A673 (cell line): ENCODE data around the gene CPZ. TPM values are rescaled to one million over a fixed set of nuclear protein-coding genes. Genes with fewer than 3 reads are reported as not detected.
"Not testable (repeated sequence)": the region's sequence is repeated elsewhere in the genome, so short reads cannot be mapped to it uniquely, and the experiment has no call there.

Experiments used
- BruUV-seq: library from RNA; stranded (reverse); fragments of 400-500 nt; replicated peaks from 2 replicates; lab custom pipeline; 2021; lab: Mats Ljungman, UMichigan
- CTCF ChIA-PET: fragments of 300-600 bp; sonication (Branson Sonifier 250); formaldehyde crosslinking; loops from one replicate; lab custom pipeline; 2022; ENCODE audit warnings: antibody characterized with exemption; lab: Charles Lee
- POLR2A ChIA-PET: fragments of 300-600 bp; sonication (Branson Sonifier 250); formaldehyde crosslinking; loops from one replicate; lab custom pipeline; 2022; ENCODE audit warnings: antibody characterized with exemption; ENCODE audit not compliant: low non-redundant PET; lab: Charles Lee
- DNase-seq: peaks from one replicate; pipeline ENCODE4 v3.0.0-alpha.2; 2015; ENCODE audit warnings: low spot score
- H3K27ac ChIP-seq: fragments of 200-600 bp; sonication (generic); 2 replicates; pipeline ENCODE4 v1.5.1; 2016; ENCODE audit warnings: mixed run types, low read depth, mild to moderate bottlenecking, mixed read lengths, antibody characterized with exemption, low read length; ENCODE audit not compliant: poor library complexity, severe bottlenecking
- H3K27me3 ChIP-seq: fragments of 200-600 bp; sonication (generic); replicated peaks from 2 replicates; pipeline ENCODE4 v1.6.1; 2017; ENCODE audit warnings: mixed run types, low read depth, mild to moderate bottlenecking, mixed read lengths, antibody characterized with exemption, low read length; ENCODE audit not compliant: insufficient read depth, poor library complexity
- H3K36me3 ChIP-seq: fragments of 200-600 bp; sonication (generic); 2 replicates; pipeline ENCODE4 v1.6.1; 2016; ENCODE audit warnings: mixed run types, mild to moderate bottlenecking, mixed read lengths, antibody characterized with exemption, low read length; ENCODE audit not compliant: insufficient read depth, poor library complexity, severe bottlenecking
- H3K4me1 ChIP-seq: fragments of 200-600 bp; sonication (generic); 2 replicates; pipeline ENCODE4 v1.6.1; 2017; ENCODE audit warnings: mixed run types, mild to moderate bottlenecking, mixed read lengths, antibody characterized with exemption, low read length; ENCODE audit not compliant: insufficient read depth, poor library complexity, severe bottlenecking
- H3K4me3 ChIP-seq: fragments of 200-600 bp; sonication (generic); 2 replicates; pipeline ENCODE4 v1.5.1; 2016; ENCODE audit warnings: low read depth, mixed run types, mild to moderate bottlenecking, mixed read lengths, low read length; ENCODE audit not compliant: poor library complexity, severe bottlenecking
- H3K9me3 ChIP-seq: fragments of 200-600 bp; sonication (generic); 2 replicates; pipeline ENCODE4 v1.6.1; 2016; ENCODE audit warnings: mixed run types, low read depth, mild to moderate bottlenecking, mixed read lengths, antibody characterized with exemption, low read length; ENCODE audit not compliant: poor library complexity, severe bottlenecking
- EZH2 ChIP-seq: fragments of 200-600 bp; sonication (generic); IDR thresholded peaks from 2 replicates; pipeline ENCODE4 v1.6.1; 2017; ENCODE audit warnings: borderline replicate concordance, low read depth, mild to moderate bottlenecking, mixed read lengths, antibody characterized with exemption, low read length; ENCODE audit not compliant: poor library complexity, severe bottlenecking
- intact Hi-C: fragments of 100-400 bp; cut with micrococcal nuclease; formaldehyde crosslinking; loops from one replicate; pipeline ENCODE4 v1.10.0; 2022; ENCODE audit not compliant: unreplicated experiment
- total RNA-seq: library from RNA; stranded (reverse); gene quantifications from 2 replicates; pipeline ENCODE4 v1.2.3, GENCODE V29; 2021
- TF ChIP-seq, protein P1 (sequence below): fragments of 300-800, 200-600 bp; sonication (generic); conservative IDR thresholded peaks from 2 replicates; pipeline ENCODE4 v1.5.1; 2017; ENCODE audit warnings: low read depth, mild to moderate bottlenecking, antibody characterized with exemption, low read length, moderate library complexity, mixed read lengths

Gene CPZ
- total RNA-seq, 1 experiment from 2014 or later: 0.34 TPM

DNA sequence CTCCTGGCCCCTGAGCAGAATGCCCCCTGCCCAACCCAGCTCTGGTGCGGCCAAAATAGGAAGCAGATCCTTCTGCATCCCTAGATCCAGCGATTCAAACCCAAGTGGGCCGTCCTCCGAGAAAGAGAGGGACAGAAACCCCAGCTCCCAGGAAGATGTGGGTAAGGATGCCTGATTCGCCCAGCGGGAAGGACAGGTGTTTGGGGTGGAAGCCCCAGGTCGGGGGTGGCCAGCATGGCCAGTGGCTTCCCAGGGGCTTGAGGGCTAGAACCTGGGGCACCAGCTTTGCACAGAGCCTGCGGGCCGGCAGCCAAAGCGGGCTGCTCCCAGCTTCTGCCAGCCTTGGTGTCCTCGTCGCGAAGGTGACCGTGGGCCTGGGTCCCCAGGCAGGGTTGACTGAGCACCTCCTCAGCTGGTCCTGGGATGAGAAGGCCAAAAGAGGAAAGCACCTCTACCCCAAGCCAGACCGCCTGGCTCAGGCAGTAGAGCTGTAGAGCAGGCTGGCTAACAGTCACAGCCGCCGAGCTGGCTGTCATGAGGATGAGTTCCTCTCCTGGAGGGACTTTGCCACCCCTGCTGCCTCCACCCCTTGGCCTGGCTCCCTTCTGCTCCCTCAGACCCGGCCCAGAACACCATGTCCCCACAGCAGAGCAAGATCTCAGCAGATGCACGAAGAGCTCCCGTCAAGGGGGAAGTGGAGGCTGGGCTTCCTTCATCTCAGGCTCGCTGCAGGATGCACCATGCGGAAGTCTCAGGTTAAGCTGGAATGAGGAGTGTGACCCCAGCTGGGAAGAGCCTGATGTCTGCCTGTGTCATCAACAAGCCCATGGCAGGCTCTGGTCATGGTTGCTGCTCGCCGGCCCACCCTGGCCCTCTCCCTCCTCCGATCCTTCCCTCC is 59.9 kb downstream of the CPZ start:
- Histone ChIP-seq H3K36me3 (no peaks in the 10 kb centered on the region), H3K27me3 (peaks cover 67% of the 10 kb centered on the region), H3K27ac (no peak overlapping the region), H3K9me3 (no peaks in the 10 kb centered on the region), H3K4me3 (no peak overlapping the region), H3K4me1 (no peaks in the 10 kb centered on the region)
- CTCF ChIA-PET: no interaction called here
- intact Hi-C loops: no loop called here
- no peak for DNase-seq
- no TSS peak for BruUV-seq
- TF ChIP-seq EZH2: no peak
- TF ChIP-seq, protein P1, sequence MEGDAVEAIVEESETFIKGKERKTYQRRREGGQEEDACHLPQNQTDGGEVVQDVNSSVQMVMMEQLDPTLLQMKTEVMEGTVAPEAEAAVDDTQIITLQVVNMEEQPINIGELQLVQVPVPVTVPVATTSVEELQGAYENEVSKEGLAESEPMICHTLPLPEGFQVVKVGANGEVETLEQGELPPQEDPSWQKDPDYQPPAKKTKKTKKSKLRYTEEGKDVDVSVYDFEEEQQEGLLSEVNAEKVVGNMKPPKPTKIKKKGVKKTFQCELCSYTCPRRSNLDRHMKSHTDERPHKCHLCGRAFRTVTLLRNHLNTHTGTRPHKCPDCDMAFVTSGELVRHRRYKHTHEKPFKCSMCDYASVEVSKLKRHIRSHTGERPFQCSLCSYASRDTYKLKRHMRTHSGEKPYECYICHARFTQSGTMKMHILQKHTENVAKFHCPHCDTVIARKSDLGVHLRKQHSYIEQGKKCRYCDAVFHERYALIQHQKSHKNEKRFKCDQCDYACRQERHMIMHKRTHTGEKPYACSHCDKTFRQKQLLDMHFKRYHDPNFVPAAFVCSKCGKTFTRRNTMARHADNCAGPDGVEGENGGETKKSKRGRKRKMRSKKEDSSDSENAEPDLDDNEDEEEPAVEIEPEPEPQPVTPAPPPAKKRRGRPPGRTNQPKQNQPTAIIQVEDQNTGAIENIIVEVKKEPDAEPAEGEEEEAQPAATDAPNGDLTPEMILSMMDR: no peak
- POLR2A ChIA-PET: no interaction called here

DNA sequence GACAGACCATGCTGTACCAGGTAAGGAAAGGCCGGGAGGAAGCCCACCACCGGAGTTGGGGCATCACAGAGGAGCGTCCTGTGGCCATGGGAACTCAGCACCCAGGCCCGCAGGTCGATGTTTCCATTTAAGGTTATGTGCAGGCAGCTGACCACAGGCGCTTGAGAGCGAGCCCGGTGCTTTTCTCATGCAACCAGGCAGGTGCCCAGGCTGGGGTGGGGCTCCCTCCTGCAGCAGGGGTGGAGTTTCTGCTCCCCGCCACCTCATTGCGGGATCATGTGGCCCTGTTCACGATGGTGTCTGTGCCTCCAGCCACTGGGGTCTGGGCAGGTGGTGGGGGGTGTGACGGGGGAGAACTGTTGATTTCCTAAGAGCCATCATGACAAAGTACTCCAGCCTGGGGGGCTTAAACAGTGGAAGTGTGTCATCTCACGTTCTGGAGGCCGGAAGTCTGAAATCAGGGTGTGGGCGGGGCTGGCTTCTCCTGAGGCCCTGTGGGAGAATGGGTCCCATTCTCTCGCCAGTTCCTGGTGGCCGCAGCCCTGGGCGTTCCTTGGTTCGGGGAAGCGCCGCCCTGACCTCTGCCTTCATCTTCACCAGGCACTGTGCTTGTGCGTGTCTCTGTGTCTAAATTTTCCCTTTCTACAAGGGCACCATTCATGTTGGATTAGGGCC is 60.9 kb downstream of the CPZ start:
- Histone ChIP-seq H3K27me3 (peaks cover 64% of the 10 kb centered on the region), H3K27ac (no peak overlapping the region), H3K4me3 (no peak overlapping the region), H3K9me3 (no peaks in the 10 kb centered on the region), H3K4me1 (no peaks in the 10 kb centered on the region), H3K36me3 (no peaks in the 10 kb centered on the region)
- no peak for TF ChIP-seq EZH2
- TF ChIP-seq, protein P1: no peak
- no TSS peak for BruUV-seq
- CTCF ChIA-PET: no interaction called here
- POLR2A ChIA-PET: no interaction called here
- intact Hi-C loops: no loop called here
- DNase-seq: no peak

DNA sequence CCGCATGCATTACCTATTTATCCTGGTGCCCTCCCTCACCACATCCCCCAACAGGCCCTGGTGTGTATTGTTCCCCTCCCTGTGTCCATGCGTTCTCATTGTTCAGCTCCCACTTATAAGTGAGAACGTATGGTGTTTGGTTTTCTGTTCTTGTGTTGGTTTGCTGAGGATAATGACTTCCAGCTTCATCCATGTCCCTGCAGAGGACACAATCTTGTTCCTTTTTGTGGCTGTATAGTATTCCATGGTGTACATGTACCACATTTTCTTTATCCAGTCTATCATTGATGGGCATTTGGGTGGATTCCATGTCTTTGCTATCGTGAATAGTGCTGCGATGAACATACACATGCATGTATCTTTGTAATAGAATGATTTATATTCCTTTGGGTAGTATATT is 61.6 kb downstream of the CPZ start:
- intact Hi-C loops, BruUV-seq, POLR2A ChIA-PET, CTCF ChIA-PET, H3K36me3 ChIP-seq, H3K4me1 ChIP-seq, H3K9me3 ChIP-seq, H3K27ac ChIP-seq, DNase-seq, H3K4me3 ChIP-seq: not testable (repeated sequence)
- H3K27me3 ChIP-seq: peaks cover 64% of the 10 kb centered on the region
